Testis (tissue), 3 donors: ENCODE data around the gene ASAP2. TPM values are rescaled to one million over a fixed set of nuclear protein-coding genes. Genes with fewer than 3 reads are reported as not detected.

Experiments used
- DNase-seq: peaks from one replicate; pipeline ENCODE4 v3.0.0-alpha.2; 2019
- H3K27ac ChIP-seq, 2 donors: fragments of 200-600 bp; sonication (generic); one replicate each; pipeline ENCODE4 v1.5.1; 2019
- H3K27me3 ChIP-seq: fragments of 200-600 bp; sonication (generic); one replicate; pipeline ENCODE4 v1.5.1; 2019
- H3K36me3 ChIP-seq: fragments of 200-600 bp; sonication (generic); one replicate; pipeline ENCODE4 v1.5.1; 2017; ENCODE audit warnings: low read depth; ENCODE audit errors: missing control alignments
- H3K4me1 ChIP-seq: fragments of 200-600 bp; sonication (generic); one replicate; pipeline ENCODE4 v1.5.1; 2019
- H3K4me3 ChIP-seq, 2 donors: fragments of 200-600 bp; sonication (generic); one replicate each; pipeline ENCODE4 v1.5.1; 2017 to 2019
- H3K9me3 ChIP-seq: fragments of 200-600 bp; sonication (generic); one replicate; pipeline ENCODE4 v1.5.1; 2017
- POLR2A ChIP-seq: fragments of 450-650 bp; IDR thresholded peaks from one replicate; pipeline ENCODE4 v1.6.1; 2017; ENCODE audit warnings: antibody characterized with exemption, mild to moderate bottlenecking, moderate library complexity
- WGBS, 2 donors: methylation state at CpG; one replicate each; pipeline ENCODE4 v1.1.5; 2018; 5-methylcytosine and 5-hydroxymethylcytosine counted together
- intact Hi-C: fragments of 100-400 bp; cut with DNase I; formaldehyde crosslinking; loops from one replicate; pipeline ENCODE4 v1.15.1; 2023; ENCODE audit warnings: low total_unique reads
- polyA plus RNA-seq: library from polyadenylated mRNA; stranded (reverse); fragments of 350-450 nt; fragmentation: Illumina TruSeq; extraction: RNeasy Lipid Tissue Mini Kit (QIAGEN cat#74804); gene quantifications from one replicate; pipeline ENCODE4 v1.2.3, GENCODE V29; 2014; ENCODE audit warnings: low read depth, low replicate concordance; ENCODE audit not compliant: insufficient read depth
- total RNA-seq, 2 donors: library from RNA; depleted of rRNA; stranded (reverse); fragments of >200 nt; gene quantifications; one replicate each; pipeline ENCODE4 v1.2.3, GENCODE V29; 2016
- TF ChIP-seq, protein P1 (sequence below), 3 experiments: fragments of 450-650 bp in 2 of 3; fragments of 200-600 bp in 1 of 3; sonication (generic) in 1 of 3; IDR thresholded peaks; one replicate each; pipeline ENCODE4 v1.5.1; 2016 to 2019; ENCODE audit warnings: antibody characterized with exemption in 3 of 3, mild to moderate bottlenecking in 2 of 3, moderate library complexity in 1 of 3

ASAP2 gene
- total and polyA plus RNA-seq, 3 donors from 2014 or later: 42.4 to 87.2 (median 79.0) TPM

DNA sequence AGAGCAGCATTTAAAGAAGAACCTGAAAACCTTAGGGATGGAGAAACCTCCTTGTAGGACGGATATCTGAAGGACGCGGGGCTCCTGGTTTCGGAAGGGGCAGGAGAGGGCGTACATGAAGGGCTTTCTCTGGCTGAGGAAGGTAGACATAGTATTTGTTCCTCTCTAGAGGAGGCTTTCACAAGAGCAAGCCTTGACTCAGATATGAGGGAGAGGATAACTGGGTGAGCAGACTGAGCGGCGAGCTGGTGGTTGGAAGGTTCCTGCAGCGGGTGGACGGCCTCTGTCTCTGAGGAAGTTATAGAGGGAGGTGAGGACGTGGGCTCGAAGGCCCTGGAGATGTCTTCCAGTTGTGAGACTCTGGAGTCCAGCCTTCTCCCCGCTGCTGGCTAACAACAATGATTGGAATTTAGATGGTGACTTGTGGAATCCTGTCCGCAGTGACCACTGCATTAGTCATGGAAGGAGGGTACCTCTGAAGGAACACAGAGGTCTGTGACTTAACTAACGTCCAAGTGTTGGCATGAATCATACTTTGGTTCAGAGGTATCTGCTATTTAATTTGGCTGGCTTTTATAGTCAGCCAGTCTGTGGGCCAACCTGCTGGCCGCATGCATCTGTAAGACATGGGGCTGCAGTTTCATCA, 80.9 kb downstream of the ASAP2 start:
- 91 to 95% methylated on average over 15 of the region's 15 CpGs for WGBS, 2 donors
- no peak overlapping the region for H3K27ac ChIP-seq
- no peak for TF ChIP-seq POLR2A
- TF ChIP-seq, protein P1, sequence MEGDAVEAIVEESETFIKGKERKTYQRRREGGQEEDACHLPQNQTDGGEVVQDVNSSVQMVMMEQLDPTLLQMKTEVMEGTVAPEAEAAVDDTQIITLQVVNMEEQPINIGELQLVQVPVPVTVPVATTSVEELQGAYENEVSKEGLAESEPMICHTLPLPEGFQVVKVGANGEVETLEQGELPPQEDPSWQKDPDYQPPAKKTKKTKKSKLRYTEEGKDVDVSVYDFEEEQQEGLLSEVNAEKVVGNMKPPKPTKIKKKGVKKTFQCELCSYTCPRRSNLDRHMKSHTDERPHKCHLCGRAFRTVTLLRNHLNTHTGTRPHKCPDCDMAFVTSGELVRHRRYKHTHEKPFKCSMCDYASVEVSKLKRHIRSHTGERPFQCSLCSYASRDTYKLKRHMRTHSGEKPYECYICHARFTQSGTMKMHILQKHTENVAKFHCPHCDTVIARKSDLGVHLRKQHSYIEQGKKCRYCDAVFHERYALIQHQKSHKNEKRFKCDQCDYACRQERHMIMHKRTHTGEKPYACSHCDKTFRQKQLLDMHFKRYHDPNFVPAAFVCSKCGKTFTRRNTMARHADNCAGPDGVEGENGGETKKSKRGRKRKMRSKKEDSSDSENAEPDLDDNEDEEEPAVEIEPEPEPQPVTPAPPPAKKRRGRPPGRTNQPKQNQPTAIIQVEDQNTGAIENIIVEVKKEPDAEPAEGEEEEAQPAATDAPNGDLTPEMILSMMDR (IDR thresholded peaks at IDR 0.05): no peak
- H3K9me3 ChIP-seq: no peaks in the 10 kb centered on the region
- H3K27me3 ChIP-seq: no peaks in the 10 kb centered on the region
- no peaks in the 10 kb centered on the region for H3K4me1 ChIP-seq
- no peaks in the 10 kb centered on the region for H3K36me3 ChIP-seq
- intact Hi-C loops: no loop called here
- DNase-seq: no peak
- no peak overlapping the region for H3K4me3 ChIP-seq

DNA sequence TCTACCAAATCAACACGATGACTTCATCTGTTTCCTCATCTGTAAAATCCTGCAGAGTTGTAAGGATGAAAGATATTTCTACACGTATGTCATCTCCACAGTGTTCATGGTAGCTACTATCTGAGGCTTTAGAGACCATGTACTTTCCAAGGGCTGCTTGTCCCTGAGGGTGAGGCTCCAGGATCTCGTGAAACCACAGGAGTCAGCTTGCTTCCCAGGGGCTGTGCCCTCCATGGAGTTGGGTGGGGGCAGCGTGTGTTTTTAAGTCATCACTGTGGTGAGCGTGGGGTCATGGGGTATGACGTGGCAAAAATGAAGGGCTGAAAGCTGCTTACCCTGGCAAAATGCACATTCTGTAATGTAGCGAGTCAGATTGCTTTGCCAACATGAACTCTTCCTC, 81.6 kb downstream of the ASAP2 start:
- Histone ChIP-seq H3K9me3 (no peaks in the 10 kb centered on the region), H3K27me3 (no peaks in the 10 kb centered on the region), H3K36me3 (no peaks in the 10 kb centered on the region), H3K4me3 (no peak overlapping the region), H3K27ac (no peak overlapping the region), H3K4me1 (no peaks in the 10 kb centered on the region)
- TF ChIP-seq POLR2A: no peak
- TF ChIP-seq, protein P1 (IDR thresholded peaks at IDR 0.05): no peak
- no peak for DNase-seq
- intact Hi-C loops: no loop called here
- 93 to 94% methylated on average over 6 to 7 of the region's 7 CpGs for WGBS, 2 donors

DNA sequence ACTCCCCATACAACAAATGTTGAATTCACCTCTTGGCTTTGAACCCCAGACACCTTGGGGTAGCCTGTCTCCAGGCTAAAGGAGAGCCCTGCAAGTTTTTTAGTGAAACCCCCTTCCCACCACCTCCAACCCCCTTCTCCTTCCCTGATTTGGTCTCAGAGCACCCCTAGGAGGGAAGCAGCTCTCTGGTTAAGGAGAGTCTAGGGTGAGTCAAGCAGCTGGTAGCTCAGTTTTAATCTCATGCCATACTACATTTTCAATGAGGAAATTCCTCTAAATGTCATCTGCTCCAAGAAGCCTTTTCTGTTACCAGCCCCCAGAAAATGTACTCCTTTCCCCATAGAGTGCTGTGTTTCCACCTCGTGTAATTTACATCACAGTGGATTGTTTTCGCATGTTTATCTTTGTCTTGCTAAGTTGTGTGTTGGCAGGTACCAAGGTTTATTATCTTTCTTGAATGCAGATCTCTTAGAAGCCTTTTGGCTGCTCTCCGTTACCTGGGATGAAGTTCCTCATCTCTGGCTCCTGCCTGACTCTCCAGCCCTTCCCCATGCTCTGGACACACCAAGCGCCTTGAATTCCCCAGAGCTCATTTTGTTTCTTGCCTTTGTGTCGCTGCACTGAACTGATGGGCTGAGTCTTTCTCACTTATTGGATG, 82.2 kb downstream of the ASAP2 start:
- no peak overlapping the region for H3K27ac ChIP-seq
- 84 to 90% methylated on average over 5 of the region's 5 CpGs for WGBS, 2 donors
- no peaks in the 10 kb centered on the region for H3K36me3 ChIP-seq
- intact Hi-C loops: no loop called here
- no peaks in the 10 kb centered on the region for H3K9me3 ChIP-seq
- no peaks in the 10 kb centered on the region for H3K27me3 ChIP-seq
- no peak overlapping the region for H3K4me3 ChIP-seq
- no peaks in the 10 kb centered on the region for H3K4me1 ChIP-seq
- TF ChIP-seq POLR2A: no peak
- TF ChIP-seq, protein P1 (IDR thresholded peaks at IDR 0.05): no peak
- no peak for DNase-seq

DNA sequence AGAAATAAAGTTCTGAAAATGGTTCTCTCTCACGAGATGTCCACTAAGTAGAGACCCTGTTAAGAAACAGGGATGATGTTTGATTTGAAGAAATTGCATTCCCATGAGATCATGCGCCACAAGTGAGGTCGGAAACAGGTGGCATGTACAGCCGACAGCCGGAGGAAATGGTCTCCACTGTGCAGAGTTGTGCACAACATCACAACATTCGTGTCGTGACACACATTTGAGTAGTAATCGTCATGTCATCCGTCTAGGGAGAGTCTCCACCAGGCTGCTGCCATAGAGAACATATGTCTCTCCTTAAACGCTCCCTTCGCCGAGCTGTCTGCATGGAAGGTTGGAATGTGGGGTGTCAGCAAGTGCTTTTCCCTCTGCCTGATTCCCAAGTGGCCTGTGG, 84.7 kb downstream of the ASAP2 start:
- intact Hi-C loops: no loop called here
- Histone ChIP-seq H3K27ac (no peak overlapping the region), H3K4me3 (no peak overlapping the region), H3K4me1 (no peaks in the 10 kb centered on the region), H3K9me3 (no peaks in the 10 kb centered on the region), H3K27me3 (no peaks in the 10 kb centered on the region), H3K36me3 (no peaks in the 10 kb centered on the region)
- TF ChIP-seq POLR2A: no peak
- TF ChIP-seq, protein P1 (IDR thresholded peaks at IDR 0.05): no peak
- no peak for DNase-seq
- 92 to 96% methylated on average over 12 of the region's 12 CpGs for WGBS, 2 donors

DNA sequence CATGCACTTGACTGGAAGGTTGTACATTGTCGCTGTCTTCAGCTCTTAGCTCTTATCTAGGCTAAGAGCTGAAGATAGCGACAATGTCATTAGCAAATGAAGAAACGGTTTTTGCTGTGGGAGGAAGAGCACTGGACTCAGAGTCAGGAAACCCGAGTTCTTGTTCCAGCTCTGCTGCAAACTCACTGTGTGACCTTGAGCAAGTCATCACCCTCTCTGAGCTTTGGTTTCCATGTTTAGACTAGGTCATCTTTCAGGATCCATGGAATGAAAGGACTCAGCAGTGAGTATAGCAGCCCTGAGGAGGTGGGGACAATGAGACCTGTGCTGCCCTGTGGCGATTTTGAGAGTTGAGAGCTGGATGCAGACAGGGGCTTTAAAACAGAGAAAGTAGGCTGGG, 85.3 kb downstream of the ASAP2 start:
- intact Hi-C loops: no loop called here
- no peak overlapping the region for H3K27ac ChIP-seq
- no peaks in the 10 kb centered on the region for H3K36me3 ChIP-seq
- no peaks in the 10 kb centered on the region for H3K4me1 ChIP-seq
- H3K27me3 ChIP-seq: no peaks in the 10 kb centered on the region
- 73 to 78% methylated on average over 5 of the region's 5 CpGs for WGBS, 2 donors
- H3K9me3 ChIP-seq: no peaks in the 10 kb centered on the region
- TF ChIP-seq, protein P1 (IDR thresholded peaks at IDR 0.05): no peak
- TF ChIP-seq POLR2A: no peak
- no peak for DNase-seq
- no peak overlapping the region for H3K4me3 ChIP-seq
